ENCODE measurements around the gene LGI1.
"Not testable (repeated sequence)": the region's sequence is repeated elsewhere in the genome, so short reads cannot be mapped to it uniquely, and the experiment has no call there.

The LGI1 gene

GRCh38 chr10:93812659-93813338, 55.1 kb downstream of the LGI1 start:
- DNase-seq = no peak

- DNase-seq = peak; percentile 33
Measured at GRCh38 chr10:93813507-93814465, 56.0 kb downstream of the LGI1 start.

- no peak for DNase-seq
Measured at GRCh38 chr10:93815304-93816096, 57.8 kb downstream of the LGI1 start.

DNA sequence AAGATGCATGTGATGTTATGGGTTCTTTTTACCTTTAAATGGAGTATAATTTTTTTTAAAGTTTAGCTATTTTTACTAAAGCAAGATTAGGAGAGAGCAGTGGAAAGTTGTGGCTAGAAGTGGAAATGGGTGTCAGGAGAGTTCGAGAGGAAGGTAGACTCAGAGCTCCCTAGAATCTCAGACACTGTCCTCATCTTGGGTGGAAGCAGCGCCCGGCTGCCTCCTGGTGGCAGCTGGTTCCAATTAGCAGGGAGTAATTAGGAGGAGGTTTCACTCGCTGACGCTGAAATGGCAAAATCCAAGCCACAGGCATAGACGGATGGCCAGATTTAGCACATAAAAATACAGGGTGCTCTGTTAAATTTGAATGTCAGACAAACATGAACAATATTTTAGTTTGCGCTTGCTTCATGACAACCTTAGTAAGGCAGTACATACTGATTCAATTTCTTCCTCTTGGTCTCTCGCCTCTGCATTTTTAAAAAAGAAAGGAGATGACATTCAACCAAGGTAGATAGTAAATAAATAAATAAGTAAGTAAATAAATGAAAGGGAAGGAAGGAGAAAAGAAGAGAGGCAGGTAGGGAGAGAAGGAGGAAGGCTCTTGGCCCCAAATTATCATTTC, 58.5 kb downstream of the LGI1 start:
- peak; percentile 31 for DNase-seq

- DNase-seq = no peak
Measured at GRCh38 chr10:93818086-93818485, 60.4 kb downstream of the LGI1 start.

DNA sequence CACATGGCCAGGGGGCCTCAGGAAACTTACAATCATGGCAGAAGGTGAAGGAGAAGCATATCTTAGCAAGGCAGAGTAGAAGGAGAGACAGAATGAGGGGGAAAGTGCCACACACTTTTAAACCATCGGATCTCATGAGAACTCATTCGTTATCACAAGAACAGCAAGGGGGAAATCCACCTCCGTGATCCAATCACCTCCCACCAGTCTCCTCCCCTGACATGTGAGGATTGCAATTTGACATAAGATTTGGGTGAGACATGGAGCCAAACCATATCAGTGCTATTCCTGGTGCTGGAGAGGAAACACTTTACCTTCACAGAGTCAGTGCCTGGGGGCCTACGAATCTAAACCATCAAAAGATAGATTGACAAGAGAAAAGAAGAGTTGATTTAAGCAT, 61.8 kb downstream of the LGI1 start:
- no peak for DNase-seq

GRCh38 chr10:93820434-93820833, 62.7 kb downstream of the LGI1 start:
- DNase-seq = no peak

DNA sequence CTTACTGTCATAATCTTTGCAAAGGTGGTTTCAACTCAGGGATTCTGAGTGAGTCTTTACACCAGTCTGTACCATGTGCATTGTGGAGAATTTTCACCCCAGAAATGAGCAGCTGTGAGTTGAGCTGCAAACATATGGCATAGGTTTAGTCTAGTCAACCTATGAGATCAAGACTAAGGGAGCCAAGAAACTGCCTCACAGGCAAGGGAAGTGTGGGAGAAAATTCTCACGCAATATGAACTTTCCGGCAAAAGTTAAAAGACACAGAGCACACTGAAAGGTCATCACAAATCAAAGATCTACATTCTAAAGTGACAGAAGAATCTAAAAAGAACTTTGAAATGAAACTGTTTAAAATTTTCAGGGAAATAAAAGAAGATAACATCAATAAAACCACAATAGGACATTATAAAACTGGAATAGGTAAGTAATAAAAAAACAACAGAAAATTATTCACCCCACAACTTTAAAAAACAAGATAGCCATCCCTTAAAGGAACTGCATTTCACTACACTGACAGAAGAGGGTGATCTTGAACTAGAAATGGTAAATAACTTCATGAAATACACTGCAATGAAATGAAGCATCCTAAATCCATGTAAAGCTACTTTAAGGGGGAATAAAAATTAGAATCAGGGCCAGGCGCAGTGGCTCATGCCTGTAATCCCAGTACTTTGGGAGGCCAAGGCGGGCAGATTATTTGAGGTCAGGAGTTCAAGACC, 63.5 kb downstream of the LGI1 start:
- no peak for DNase-seq

DNA sequence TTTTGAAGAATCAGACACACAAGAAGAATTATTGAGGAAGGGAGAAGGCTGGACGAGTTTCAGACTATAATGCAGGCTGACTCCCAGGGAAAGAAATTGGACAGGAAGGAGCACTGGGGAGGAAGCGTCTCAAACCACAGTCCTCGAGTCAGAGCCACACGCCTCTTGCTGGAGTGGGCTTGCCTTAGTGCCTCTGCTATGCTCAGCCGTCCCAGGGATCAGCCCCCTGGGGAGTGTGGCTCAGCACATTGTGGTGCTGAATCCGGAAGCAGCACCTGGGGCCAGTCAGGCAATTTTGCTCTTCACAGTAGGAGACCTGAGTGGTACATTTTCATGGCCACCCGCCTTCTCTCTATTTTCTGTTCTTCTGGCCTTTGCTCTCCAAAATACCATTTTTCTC, 68.6 kb downstream of the LGI1 start:
- peak; percentile 3 for DNase-seq

- no peak for DNase-seq
Measured at GRCh38 chr10:93827056-93827804, 69.5 kb downstream of the LGI1 start.

DNA sequence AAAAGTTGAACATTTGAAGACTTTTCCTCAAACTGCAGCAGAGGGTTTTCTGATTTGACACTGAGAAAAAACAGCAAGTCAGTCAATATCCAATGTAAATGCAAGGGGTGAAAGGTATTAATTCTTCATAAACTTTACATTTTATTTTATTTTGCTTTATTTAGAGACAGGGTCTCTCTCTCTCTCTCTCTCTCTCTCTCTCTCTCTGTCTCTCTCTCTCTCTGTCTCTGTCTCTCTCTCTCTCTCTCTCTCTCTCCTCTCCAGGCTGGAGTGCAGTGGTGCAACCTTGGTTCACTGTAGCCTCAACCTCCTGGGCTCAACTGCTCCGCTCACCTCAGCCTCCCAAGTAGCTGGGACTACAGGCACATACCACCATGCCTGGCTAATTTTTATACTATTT, 73.3 kb downstream of the LGI1 start:
- not testable (repeated sequence) for DNase-seq

GRCh38 chr10:93835770-93836169, 78.0 kb downstream of the LGI1 start:
- DNase-seq = no peak

GRCh38 chr10:93837822-93838221, 80.1 kb downstream of the LGI1 start:
- no peak for DNase-seq

GRCh38 chr10:93838278-93838677, 80.5 kb downstream of the LGI1 start:
- DNase-seq = no peak

DNA sequence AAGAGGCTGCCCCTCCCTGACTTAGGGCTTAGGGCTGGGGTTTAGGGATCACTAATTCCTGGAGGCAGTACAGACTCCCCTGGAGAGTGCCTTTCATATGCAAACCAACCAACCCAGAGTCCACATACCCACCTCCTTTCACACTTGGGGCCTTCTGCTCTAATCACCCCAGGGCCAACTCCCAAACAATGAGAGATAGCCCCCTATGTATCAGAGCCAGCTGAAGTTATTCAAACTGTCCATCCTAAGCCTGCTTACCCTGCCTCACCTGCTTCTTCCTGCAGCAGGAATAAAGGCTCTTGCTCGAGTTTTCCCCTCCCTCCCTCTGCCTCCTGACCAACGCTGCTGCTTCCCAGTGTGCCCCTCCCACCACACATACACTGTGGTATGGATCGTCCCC, 84.2 kb downstream of the LGI1 start:
- no peak for DNase-seq

DNA sequence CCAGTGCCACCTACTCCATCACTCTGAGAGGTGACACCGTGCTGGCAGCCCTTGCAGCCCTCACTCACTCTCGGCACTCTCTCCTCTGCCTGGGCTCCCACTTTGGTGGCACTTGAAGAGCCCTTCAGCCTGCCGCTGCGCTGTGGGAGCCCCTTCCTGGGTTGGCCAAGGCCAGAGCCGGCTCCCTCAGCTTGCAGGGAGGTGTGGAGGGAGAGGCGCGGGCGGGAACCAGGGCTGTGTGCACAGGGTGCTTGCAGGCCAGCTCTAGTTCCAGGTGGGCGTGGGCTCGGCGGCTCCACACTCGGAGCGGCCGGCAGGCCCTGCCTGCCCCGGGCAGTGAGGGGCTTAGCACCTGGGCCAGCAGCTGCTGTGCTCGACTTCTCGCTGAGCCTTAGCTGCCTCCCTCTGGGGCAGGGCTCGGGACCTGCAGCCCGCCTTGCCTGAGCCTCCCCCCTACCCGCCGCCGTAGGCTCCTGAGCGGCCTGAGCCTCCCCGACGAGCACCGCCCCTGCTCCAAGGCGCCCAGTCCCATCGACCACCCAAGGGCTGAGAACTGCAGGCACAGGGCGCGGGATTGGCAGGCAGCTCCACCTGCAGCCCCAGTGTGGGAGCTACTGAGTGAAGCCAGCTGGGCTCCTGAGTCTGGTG, 87.4 kb downstream of the LGI1 start:
- no peak for DNase-seq
